ENCODE measurements around the gene GSN. TPM values are rescaled to one million over a fixed set of nuclear protein-coding genes. Genes with fewer than 3 reads are reported as not detected.

Gene GSN
- total RNA-seq, 1 donor from 2014 or later, result 758 TPM

DNA sequence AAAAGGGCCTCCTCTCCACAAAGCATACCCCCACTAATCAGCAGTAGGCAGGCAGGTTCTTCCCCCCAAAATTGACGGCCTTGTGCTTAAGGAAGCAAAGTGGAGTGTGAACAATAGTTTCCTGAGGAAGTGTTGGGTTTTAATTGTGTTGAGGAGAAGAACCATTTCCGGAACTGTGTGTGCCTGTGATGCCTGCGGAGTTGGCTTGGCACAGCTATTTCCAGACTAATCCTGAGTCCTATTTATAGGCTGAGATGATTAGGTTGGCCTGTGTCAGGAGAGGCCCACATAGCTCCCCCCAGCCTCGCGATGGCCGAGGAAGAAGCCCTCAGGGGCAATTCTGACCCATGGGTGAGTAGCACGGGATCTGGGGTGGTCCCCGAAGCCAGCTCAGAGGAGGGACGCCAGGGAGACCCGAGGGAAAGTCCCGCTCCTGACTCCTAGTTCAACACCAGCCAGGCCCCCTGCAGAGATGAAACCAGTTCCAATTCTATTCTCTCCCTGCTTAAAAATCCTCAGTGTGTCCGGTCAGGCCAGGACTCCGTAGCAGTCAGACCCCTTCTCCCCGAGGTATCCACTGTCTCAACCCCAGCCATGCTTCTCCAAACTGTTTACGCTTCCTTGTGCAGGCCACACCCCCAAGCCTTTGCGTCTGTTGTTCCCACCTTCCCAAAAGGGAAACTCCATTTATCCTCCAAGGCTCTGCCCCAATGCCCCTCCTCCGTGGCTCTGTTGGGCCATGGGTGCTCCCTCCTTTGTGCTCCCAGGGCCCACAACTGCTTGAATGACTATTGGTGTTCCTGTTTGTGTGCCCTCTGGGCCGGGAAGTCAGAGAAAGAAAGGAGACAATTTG lies 18.1 kb downstream of the GSN start:
- no peaks in the 10 kb centered on the region for H3K36me3 ChIP-seq
- H3K27ac ChIP-seq (replicated peaks), result peak overlapping the region; percentile 98
- H3K9me3 ChIP-seq (replicated peaks), result no peaks in the 10 kb centered on the region
- H3K27me3 ChIP-seq (ENCODE audit: low read depth), result no peaks in the 10 kb centered on the region
- H3K4me1 ChIP-seq, result peaks cover 100% of the 10 kb centered on the region
- TF ChIP-seq, protein P1, sequence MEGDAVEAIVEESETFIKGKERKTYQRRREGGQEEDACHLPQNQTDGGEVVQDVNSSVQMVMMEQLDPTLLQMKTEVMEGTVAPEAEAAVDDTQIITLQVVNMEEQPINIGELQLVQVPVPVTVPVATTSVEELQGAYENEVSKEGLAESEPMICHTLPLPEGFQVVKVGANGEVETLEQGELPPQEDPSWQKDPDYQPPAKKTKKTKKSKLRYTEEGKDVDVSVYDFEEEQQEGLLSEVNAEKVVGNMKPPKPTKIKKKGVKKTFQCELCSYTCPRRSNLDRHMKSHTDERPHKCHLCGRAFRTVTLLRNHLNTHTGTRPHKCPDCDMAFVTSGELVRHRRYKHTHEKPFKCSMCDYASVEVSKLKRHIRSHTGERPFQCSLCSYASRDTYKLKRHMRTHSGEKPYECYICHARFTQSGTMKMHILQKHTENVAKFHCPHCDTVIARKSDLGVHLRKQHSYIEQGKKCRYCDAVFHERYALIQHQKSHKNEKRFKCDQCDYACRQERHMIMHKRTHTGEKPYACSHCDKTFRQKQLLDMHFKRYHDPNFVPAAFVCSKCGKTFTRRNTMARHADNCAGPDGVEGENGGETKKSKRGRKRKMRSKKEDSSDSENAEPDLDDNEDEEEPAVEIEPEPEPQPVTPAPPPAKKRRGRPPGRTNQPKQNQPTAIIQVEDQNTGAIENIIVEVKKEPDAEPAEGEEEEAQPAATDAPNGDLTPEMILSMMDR (IDR thresholded peaks at IDR 0.05; ENCODE audit: borderline replicate concordance), result no peak
- peak; percentile 83 for DNase-seq
- H3K4me3 ChIP-seq, result peak overlapping the region; percentile 62
- intact Hi-C loops (cut with micrococcal nuclease), result no loop called here

GRCh38 chr9:121286688-121286972 lies 18.7 kb downstream of the GSN start:
- peak overlapping the region; percentile 62 for H3K4me3 ChIP-seq
- TF ChIP-seq, protein P1 (IDR thresholded peaks at IDR 0.05; ENCODE audit: borderline replicate concordance), result no peak
- intact Hi-C loops (cut with micrococcal nuclease), result no loop called here
- no peaks in the 10 kb centered on the region for H3K27me3 ChIP-seq (ENCODE audit: low read depth)
- peaks cover 96% of the 10 kb centered on the region for H3K4me1 ChIP-seq
- no peaks in the 10 kb centered on the region for H3K9me3 ChIP-seq (replicated peaks)
- H3K36me3 ChIP-seq, result no peaks in the 10 kb centered on the region
- peak overlapping the region; percentile 98 for H3K27ac ChIP-seq (replicated peaks)
- no peak for DNase-seq

- Histone ChIP-seq H3K27me3 (ENCODE audit: low read depth) (no peaks in the 10 kb centered on the region), H3K4me3 (peak overlapping the region; percentile 62), H3K9me3 (replicated peaks) (no peaks in the 10 kb centered on the region), H3K27ac (replicated peaks) (peak overlapping the region; percentile 98), H3K4me1 (peaks cover 95% of the 10 kb centered on the region), H3K36me3 (no peaks in the 10 kb centered on the region)
- TF ChIP-seq, protein P1 (IDR thresholded peaks at IDR 0.05; ENCODE audit: borderline replicate concordance), result peak; percentile 46
- intact Hi-C loops (cut with micrococcal nuclease), result no loop called here
- DNase-seq, result peak; percentile 87
These were observed 19.2 kb downstream of the GSN start for GRCh38 chr9:121286973-121287741.

DNA sequence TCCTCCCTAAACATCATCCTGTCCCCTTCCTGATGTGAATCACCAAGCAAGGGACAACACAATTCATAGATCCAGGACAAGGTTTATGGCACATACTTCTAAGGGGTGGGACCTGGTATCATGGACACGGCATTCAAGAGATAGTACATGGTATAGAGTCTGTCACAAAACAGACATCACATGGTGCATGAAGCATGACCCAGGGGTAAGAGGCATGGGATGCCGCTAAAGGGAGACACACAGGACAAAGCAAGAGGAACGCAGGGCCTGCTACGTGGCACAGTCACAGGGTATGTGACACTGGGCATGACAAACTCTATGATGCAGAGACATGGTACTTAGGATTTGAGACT lies 20.7 kb downstream of the GSN start:
- Histone ChIP-seq H3K27me3 (ENCODE audit: low read depth) (no peaks in the 10 kb centered on the region), H3K4me3 (peak overlapping the region; percentile 62), H3K4me1 (peaks cover 95% of the 10 kb centered on the region), H3K27ac (replicated peaks) (peak overlapping the region; percentile 98), H3K9me3 (replicated peaks) (no peaks in the 10 kb centered on the region), H3K36me3 (no peaks in the 10 kb centered on the region)
- DNase-seq, result no peak
- intact Hi-C loops (cut with micrococcal nuclease), result no loop called here
- TF ChIP-seq, protein P1 (IDR thresholded peaks at IDR 0.05; ENCODE audit: borderline replicate concordance), result no peak

DNA sequence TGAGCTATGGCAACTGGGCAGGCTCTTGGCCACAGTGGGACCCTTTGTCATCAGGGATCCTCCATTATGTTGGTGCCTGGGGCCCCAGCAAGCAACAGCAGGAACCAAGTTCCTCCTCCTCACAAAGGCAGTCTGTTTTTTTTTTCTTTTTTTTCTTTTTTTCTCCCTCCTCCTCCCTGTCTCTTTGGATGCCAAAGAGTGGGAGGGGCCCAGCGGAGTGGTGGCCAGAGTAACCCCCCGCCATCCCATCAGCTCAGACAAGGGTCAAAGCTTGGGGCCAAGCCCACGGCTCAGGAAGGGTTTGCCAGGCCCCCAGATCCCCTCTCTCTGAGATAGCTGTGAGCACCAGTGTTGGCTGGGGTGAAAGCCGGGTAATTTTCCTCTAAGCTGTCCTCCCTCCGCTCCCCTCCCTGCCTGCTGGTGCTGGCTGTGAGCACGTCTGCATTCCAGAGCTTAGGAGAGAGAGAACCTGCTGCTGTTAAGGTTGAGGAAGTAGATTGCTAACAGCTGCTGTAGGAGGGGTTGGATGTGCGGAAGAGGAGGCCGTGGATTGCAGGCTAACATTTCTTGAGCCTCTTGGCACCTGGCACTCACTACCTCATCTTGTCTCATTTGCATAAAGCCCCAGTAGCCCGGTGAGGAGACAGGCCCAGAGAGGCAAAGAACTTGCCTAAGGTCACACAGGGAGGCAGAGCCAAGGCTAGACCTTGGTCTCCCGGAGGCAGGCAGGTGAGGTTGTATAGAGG lies 21.2 kb downstream of the GSN start:
- H3K9me3 ChIP-seq (replicated peaks), result no peaks in the 10 kb centered on the region
- no peaks in the 10 kb centered on the region for H3K36me3 ChIP-seq
- DNase-seq, result peak; percentile 81
- peak overlapping the region; percentile 98 for H3K27ac ChIP-seq (replicated peaks)
- peak overlapping the region; percentile 62 for H3K4me3 ChIP-seq
- H3K27me3 ChIP-seq (ENCODE audit: low read depth), result no peaks in the 10 kb centered on the region
- TF ChIP-seq, protein P1 (IDR thresholded peaks at IDR 0.05; ENCODE audit: borderline replicate concordance), result no peak
- intact Hi-C loops (cut with micrococcal nuclease), result no loop called here
- H3K4me1 ChIP-seq, result peaks cover 95% of the 10 kb centered on the region
